Thoracic aorta (tissue), 2 donors: ENCODE measurements around the gene MAN2A1. TPM values are rescaled to one million over a fixed set of nuclear protein-coding genes. Genes with fewer than 3 reads are reported as not detected.

ENCODE experiments used
- ATAC-seq: fragments of 150-250 bp; one replicate; pipeline ENCODE4 v1.8.0; 2017; ENCODE audit warnings: low read depth; ENCODE audit not compliant: insufficient number of reproducible peaks, low FRiP score
- DNase-seq: peaks from one replicate; pipeline ENCODE4 v3.0.0-alpha.2; 2020; ENCODE audit warnings: low spot score
- H3K27ac ChIP-seq, 2 donors: fragments of 200-600 bp; sonication (generic); 1 replicate in 1 of 2; 2 replicates in 1 of 2; pipeline ENCODE4 v1.5.1; 2016; ENCODE audit warnings: mild to moderate bottlenecking in 2 of 2, moderate library complexity in 2 of 2
- H3K27me3 ChIP-seq: fragments of 200-600 bp; sonication (generic); replicated peaks from 2 replicates; pipeline ENCODE4 v1.6.0; 2016; ENCODE audit warnings: mild to moderate bottlenecking; ENCODE audit not compliant: insufficient read depth
- H3K36me3 ChIP-seq: fragments of 200-600 bp; sonication (generic); one replicate; pipeline ENCODE4 v1.5.1; 2016
- H3K4me1 ChIP-seq, 2 donors: fragments of 200-600 bp; sonication (generic); 1 replicate in 1 of 2; 2 replicates in 1 of 2; pipeline versions ENCODE4 v1.5.1 to v1.6.0; 2016; ENCODE audit warnings: low read depth in 2 of 2, mild to moderate bottlenecking in 1 of 2; ENCODE audit not compliant: control insufficient read depth in 1 of 2
- H3K4me3 ChIP-seq: fragments of 200-600 bp; sonication (generic); 2 replicates; pipeline ENCODE4 v1.5.1; 2016; ENCODE audit warnings: mild to moderate bottlenecking
- H3K9me3 ChIP-seq: fragments of 200-600 bp; sonication (generic); 2 replicates; pipeline ENCODE4 v1.5.1; 2016
- CTCF ChIP-seq: fragments of 200-600 bp; sonication (generic); IDR thresholded peaks from one replicate; pipeline ENCODE4 v1.5.1; 2019; ENCODE audit warnings: antibody characterized with exemption
- total RNA-seq, 2 donors: library from RNA; depleted of rRNA; stranded (reverse); fragments of >200 nt; gene quantifications; one replicate each; pipeline versions ENCODE4 v1.1.0 to v1.2.3, GENCODE V29; 2016

The MAN2A1 gene
- total RNA-seq, 2 donors from 2014 or later: 64.8 to 82.8 TPM

- Histone ChIP-seq H3K4me3 (no peak overlapping the region), H3K27ac (no peak overlapping the region), H3K4me1 (peaks cover 0 to 1% of the 10 kb centered on the region in 2 donors), H3K36me3 (no peaks in the 10 kb centered on the region), H3K9me3 (no peaks in the 10 kb centered on the region), H3K27me3 (no peaks in the 10 kb centered on the region)
- no peak for ATAC-seq
- TF ChIP-seq CTCF: no peak
- no peak for DNase-seq
Observed at GRCh38 chr5:109876030-109876725, 186.5 kb downstream of the MAN2A1 start.

GRCh38 chr5:109876941-109877669 lies 187.4 kb downstream of the MAN2A1 start:
- no peak for TF ChIP-seq CTCF
- Histone ChIP-seq H3K9me3 (no peaks in the 10 kb centered on the region), H3K27me3 (no peaks in the 10 kb centered on the region), H3K36me3 (no peaks in the 10 kb centered on the region), H3K27ac (no peak overlapping the region), H3K4me1 (peaks cover 0 to 6% of the 10 kb centered on the region in 2 donors), H3K4me3 (no peak overlapping the region)
- no peak for ATAC-seq
- DNase-seq: no peak

GRCh38 chr5:109877670-109878045 lies 187.9 kb downstream of the MAN2A1 start:
- TF ChIP-seq CTCF: no peak
- peaks cover 0 to 6% of the 10 kb centered on the region in 2 donors for H3K4me1 ChIP-seq
- H3K36me3 ChIP-seq: no peaks in the 10 kb centered on the region
- no peak overlapping the region for H3K27ac ChIP-seq
- ATAC-seq: no peak
- DNase-seq: no peak
- H3K4me3 ChIP-seq: no peak overlapping the region
- H3K27me3 ChIP-seq: no peaks in the 10 kb centered on the region
- no peaks in the 10 kb centered on the region for H3K9me3 ChIP-seq

GRCh38 chr5:109878887-109879286 lies 189.2 kb downstream of the MAN2A1 start:
- no peak for ATAC-seq
- H3K4me1 ChIP-seq: peaks cover 0 to 6% of the 10 kb centered on the region in 2 donors

More at GRCh38 chr5:109878887-109879286, 189.2 kb downstream of the MAN2A1 start:
- H3K27me3 ChIP-seq: no peaks in the 10 kb centered on the region
- H3K9me3 ChIP-seq: no peaks in the 10 kb centered on the region
- H3K4me3 ChIP-seq: no peak overlapping the region
- H3K36me3 ChIP-seq: no peaks in the 10 kb centered on the region
- H3K27ac ChIP-seq: no peak overlapping the region
- TF ChIP-seq CTCF: no peak
- no peak for DNase-seq
